ENCODE data around the gene RIPPLY3. TPM values are rescaled to one million over a fixed set of nuclear protein-coding genes. Genes with fewer than 3 reads are reported as not detected.

Gene RIPPLY3
- total and polyA plus RNA-seq, 2 donors (not counting 1 experiment from before 2014, with no cell fraction given) = 0.03 TPM; not detected in 1

GRCh38 chr21:36989699-36990507 lies 16.6 kb upstream of the RIPPLY3 start:
- Histone ChIP-seq H3K36me3 (ENCODE audit: control insufficient read depth, insufficient read depth, low read length) (no peaks in the 10 kb centered on the region), H3K27ac (ENCODE audit: insufficient read depth, low read length) (peak overlapping the region; percentile 63), H3K9ac (ENCODE audit: insufficient read depth, low read length) (peak overlapping the region; percentile 66), H3K79me2 (ENCODE audit: control insufficient read depth, insufficient read depth, low read length) (no peaks in the 10 kb centered on the region), H4K20me1 (ENCODE audit: control insufficient read depth, extremely low read depth, insufficient read depth, low read length) (no peaks in the 10 kb centered on the region), H3K9me3 (ENCODE audit: control insufficient read depth, insufficient read depth, low read depth, low read length) (no peaks in the 10 kb centered on the region), H3K4me3 (replicated peaks in 1 of 4; ENCODE audit: control extremely low read depth in 1 of 4, insufficient read depth in 1 of 4, low read depth in 3 of 4, low read length in 4 of 4) (peak overlapping the region; percentile 32 to 67 (median 48)), H2AFZ (ENCODE audit: low read length) (peak overlapping the region; percentile 93), H3K4me2 (ENCODE audit: extremely low read depth, insufficient read depth, low read length) (peak overlapping the region; percentile 69), H3K4me1 (ENCODE audit: control insufficient read depth, extremely low read depth, insufficient read depth, low read length) (no peaks in the 10 kb centered on the region), H3K27me3 (ENCODE audit: control insufficient read depth, insufficient read depth, low read length) (no peaks in the 10 kb centered on the region)
- TF ChIP-seq CTCF (conservative IDR thresholded peaks at IDR 0.05 in 1 of 2, IDR thresholded peaks at IDR 0.05 in 1 of 2; ENCODE audit: low read depth in 1 of 2, low read length in 2 of 2) (peak; percentile 34 to 36), EZH2 (IDR thresholded peaks at IDR 0.05; ENCODE audit: low read length, missing control alignments) (no peak)
- DNase-seq (ENCODE audit: low read depth in 2 of 2) = peak; percentile 89 to 93

GRCh38 chr21:36990508-36991205 lies 15.8 kb upstream of the RIPPLY3 start:
- H3K36me3 ChIP-seq (ENCODE audit: control insufficient read depth, insufficient read depth, low read length) = no peaks in the 10 kb centered on the region
- H3K4me3 ChIP-seq (replicated peaks in 1 of 4; ENCODE audit: control extremely low read depth in 1 of 4, insufficient read depth in 1 of 4, low read depth in 3 of 4, low read length in 4 of 4) = peak overlapping the region; percentile 32 to 67 (median 41)
- no peaks in the 10 kb centered on the region for H3K79me2 ChIP-seq (ENCODE audit: control insufficient read depth, insufficient read depth, low read length)
- H3K9ac ChIP-seq (ENCODE audit: insufficient read depth, low read length) = no peak overlapping the region
- TF ChIP-seq EZH2 (IDR thresholded peaks at IDR 0.05; ENCODE audit: low read length, missing control alignments) (no peak), CTCF (conservative IDR thresholded peaks at IDR 0.05 in 1 of 2, IDR thresholded peaks at IDR 0.05 in 1 of 2; ENCODE audit: low read depth in 1 of 2, low read length in 2 of 2) (no peak)
- no peaks in the 10 kb centered on the region for H4K20me1 ChIP-seq (ENCODE audit: control insufficient read depth, extremely low read depth, insufficient read depth, low read length)
- H3K4me2 ChIP-seq (ENCODE audit: extremely low read depth, insufficient read depth, low read length) = peak overlapping the region; percentile 69
- DNase-seq (ENCODE audit: low read depth in 2 of 2) = no peak
- no peaks in the 10 kb centered on the region for H3K4me1 ChIP-seq (ENCODE audit: control insufficient read depth, extremely low read depth, insufficient read depth, low read length)
- H3K9me3 ChIP-seq (ENCODE audit: control insufficient read depth, insufficient read depth, low read depth, low read length) = no peaks in the 10 kb centered on the region
- H3K27ac ChIP-seq (ENCODE audit: insufficient read depth, low read length) = peak overlapping the region; percentile 63
- H2AFZ ChIP-seq (ENCODE audit: low read length) = peak overlapping the region; percentile 93
- H3K27me3 ChIP-seq (ENCODE audit: control insufficient read depth, insufficient read depth, low read length) = no peaks in the 10 kb centered on the region

- no peaks in the 10 kb centered on the region for H3K36me3 ChIP-seq (ENCODE audit: control insufficient read depth, insufficient read depth, low read length)
- H3K4me1 ChIP-seq (ENCODE audit: control insufficient read depth, extremely low read depth, insufficient read depth, low read length) = no peaks in the 10 kb centered on the region
- H3K4me3 ChIP-seq (replicated peaks in 1 of 4; ENCODE audit: control extremely low read depth in 1 of 4, insufficient read depth in 1 of 4, low read depth in 3 of 4, low read length in 4 of 4) = no peak overlapping the region
- H4K20me1 ChIP-seq (ENCODE audit: control insufficient read depth, extremely low read depth, insufficient read depth, low read length) = no peaks in the 10 kb centered on the region
- H2AFZ ChIP-seq (ENCODE audit: low read length) = no peak overlapping the region
- no peak overlapping the region for H3K4me2 ChIP-seq (ENCODE audit: extremely low read depth, insufficient read depth, low read length)
- H3K9ac ChIP-seq (ENCODE audit: insufficient read depth, low read length) = no peak overlapping the region
- no peak overlapping the region for H3K27ac ChIP-seq (ENCODE audit: insufficient read depth, low read length)
- DNase-seq (ENCODE audit: low read depth in 2 of 2) = no peak
- peaks cover 2% of the 10 kb centered on the region for H3K27me3 ChIP-seq (ENCODE audit: control insufficient read depth, insufficient read depth, low read length)
- TF ChIP-seq EZH2 (IDR thresholded peaks at IDR 0.05; ENCODE audit: low read length, missing control alignments) (no peak), CTCF (conservative IDR thresholded peaks at IDR 0.05 in 1 of 2, IDR thresholded peaks at IDR 0.05 in 1 of 2; ENCODE audit: low read depth in 1 of 2, low read length in 2 of 2) (no peak)
- H3K79me2 ChIP-seq (ENCODE audit: control insufficient read depth, insufficient read depth, low read length) = no peaks in the 10 kb centered on the region
- no peaks in the 10 kb centered on the region for H3K9me3 ChIP-seq (ENCODE audit: control insufficient read depth, insufficient read depth, low read depth, low read length)
Observed at GRCh38 chr21:36992671-36993070, 13.8 kb upstream of the RIPPLY3 start.
